Fibroblast of peridontal ligament (primary cell): Measurements from ENCODE around the gene KRT13.

Source experiments
- DNase-seq: peaks from one replicate; pipeline ENCODE4 v3.0.0-alpha.2; 2010; ENCODE audit errors: extremely low read depth

KRT13 gene

DNA sequence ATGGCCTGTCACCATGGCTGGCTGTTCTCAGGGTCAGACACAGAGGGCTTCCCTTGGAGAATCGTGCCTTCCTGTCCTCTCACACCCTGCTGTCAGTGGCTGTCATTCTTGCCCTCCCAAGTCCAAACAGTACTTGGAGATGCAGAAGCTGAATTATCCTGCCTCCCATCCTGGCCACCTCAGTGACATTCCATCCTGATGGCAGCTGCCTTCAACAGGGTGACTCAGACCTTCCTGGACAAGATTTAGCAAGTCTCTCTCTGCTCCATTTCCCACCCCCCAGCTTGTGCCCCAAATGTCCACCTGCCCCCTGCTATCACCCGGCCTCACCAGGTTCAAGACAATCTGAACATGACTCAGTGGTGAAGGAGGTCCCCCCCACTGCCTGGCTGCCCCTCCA, 10.9 kb downstream of the KRT13 start:
- peak; percentile 28 for DNase-seq

DNA sequence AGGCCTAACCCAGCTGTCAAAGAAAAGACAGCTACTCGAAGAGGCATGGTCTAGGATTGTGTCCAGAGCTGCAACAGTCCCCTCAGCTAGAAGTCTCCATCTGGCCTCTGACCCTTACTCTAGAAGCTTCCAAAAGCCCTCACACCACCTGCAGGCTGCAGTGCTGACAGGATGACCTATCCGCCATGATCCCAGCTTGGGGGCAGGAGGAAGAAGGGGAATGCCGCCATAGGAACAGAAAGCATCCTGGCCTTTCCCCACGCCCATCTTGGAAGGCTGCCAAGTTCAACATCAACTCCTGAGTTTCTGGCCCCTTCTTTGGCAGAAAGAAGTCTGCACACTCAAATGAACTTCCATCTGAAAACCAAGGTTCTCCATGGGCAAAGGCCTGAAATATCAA, 12.6 kb downstream of the KRT13 start:
- peak; percentile 27 for DNase-seq

DNA sequence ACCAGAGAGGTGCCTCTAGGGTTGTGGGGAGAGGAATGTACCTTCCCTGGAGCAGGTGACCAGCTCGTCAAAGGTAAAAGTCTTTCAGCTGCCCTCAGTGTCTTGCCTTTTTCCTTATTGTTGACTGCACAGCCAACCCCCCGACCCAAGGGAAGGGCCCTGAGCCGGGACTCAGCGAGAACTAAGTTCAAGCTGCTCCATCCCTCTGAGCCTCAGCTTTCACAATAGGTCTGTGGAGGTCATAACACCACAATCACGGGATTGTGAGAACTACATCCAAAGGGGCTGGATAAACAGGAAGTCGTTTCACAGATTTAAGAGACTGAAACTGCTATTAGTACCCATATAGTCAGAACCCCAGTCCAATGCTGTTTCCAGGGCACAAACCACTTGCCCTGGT, 13.1 kb downstream of the KRT13 start:
- DNase-seq = peak; percentile 46

GRCh38 chr17:41491476-41491875, 13.9 kb downstream of the KRT13 start:
- no peak for DNase-seq

DNA sequence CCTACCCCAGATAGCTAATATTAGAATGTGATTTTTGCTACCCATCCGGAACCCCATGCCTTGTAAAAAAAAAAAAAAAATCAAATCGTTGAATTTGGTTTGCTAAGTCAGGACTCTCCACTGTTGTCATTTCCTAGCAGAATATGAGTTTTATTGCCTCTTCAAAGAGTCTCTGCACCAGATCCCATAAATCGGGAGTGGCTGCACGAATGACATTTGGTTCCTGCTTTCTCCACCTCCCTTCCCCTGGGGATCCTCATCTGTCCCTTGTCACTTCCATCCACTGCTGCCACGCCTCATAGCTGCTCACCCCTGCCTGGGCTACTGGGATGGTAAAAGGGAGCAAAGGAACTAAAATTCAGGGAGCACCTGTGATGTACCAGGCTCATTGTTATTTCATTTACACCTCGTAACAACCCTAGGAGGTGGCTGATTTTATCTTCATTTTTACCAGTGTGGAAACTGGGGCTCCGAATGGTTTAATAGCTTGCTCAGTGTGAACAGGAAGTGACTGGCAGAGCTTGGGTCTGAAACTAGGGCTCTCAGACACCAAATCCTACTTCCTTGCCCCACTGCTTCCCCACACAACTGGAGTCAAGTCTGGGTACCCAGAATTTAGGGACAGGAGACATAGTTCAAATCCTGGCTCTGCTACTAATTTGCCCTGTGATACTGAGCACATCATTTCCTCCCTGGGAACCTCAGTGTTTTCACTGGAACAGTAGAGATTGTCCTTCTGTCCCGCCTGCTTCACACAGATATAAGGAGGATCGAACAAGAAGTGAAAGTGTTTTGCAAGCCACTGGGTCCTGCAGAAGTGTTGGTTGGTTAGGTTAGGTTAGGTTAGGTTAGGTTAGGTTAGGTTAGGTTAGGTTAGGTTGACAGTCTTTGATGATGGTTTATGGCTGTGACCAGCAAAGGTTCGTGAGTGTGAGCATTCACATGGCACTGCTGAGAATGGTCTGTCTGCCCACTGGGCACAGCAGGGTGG, 15.1 kb downstream of the KRT13 start:
- no peak for DNase-seq

DNA sequence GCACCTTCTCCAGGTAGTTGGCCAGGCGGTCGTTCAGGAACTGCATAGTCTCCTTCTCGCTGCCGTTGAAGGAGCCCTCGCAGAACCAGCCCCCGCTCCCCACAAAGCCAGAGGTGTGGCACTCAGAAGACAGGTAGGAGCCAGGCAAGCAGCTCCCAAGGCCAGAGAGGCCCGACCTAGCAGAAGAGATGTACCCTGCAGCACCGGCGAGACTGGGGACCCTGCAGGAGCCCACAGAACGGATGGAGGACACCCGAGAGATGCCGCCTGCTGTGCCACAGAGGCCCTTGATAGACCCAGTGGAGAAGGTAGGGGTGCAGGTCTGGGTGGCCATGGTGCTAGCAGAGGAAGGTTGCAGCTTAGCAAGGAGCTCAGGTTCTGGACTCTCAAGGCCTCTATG, 15.9 kb downstream of the KRT13 start, which contains the start of gene KRT36:
Gene KRT36 (minus strand): TSS at position 380 of the 400 bp plus-strand sequence. CDS start 46 bp downstream, at position 334.
- DNase-seq = no peak

- DNase-seq = no peak
These were observed 18.4 kb downstream of the KRT13 start for GRCh38 chr17:41486809-41487530.

GRCh38 chr17:41486316-41486715, 19.1 kb downstream of the KRT13 start:
- DNase-seq = no peak

- DNase-seq = no peak
These were observed 20.2 kb downstream of the KRT13 start for GRCh38 chr17:41484920-41485904.

GRCh38 chr17:41483991-41484826, 21.2 kb downstream of the KRT13 start:
- DNase-seq = no peak

GRCh38 chr17:41483531-41483930, 21.9 kb downstream of the KRT13 start:
- DNase-seq = no peak

DNA sequence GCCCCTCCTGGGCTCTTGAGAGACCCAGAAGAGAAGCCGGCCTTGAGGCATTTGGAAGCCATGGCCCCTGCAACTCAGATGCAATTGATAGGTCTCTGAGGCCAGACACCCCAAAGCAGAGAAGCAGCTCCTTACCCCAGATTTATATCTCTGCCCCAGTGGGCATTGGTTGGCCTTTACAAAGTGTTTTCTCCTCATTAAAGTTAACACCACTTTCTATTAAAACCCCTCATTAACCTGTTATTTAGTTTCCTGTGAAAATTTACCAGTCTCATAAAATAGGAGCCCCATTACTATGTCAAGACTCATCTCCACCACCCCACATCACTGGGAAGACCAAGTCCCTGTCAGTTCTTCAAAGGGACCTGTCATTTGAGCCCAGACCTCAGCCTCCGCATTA, 24.4 kb downstream of the KRT13 start, which contains the start of gene KRT35:
Gene KRT35 (minus strand): TSS at position 116 of the 400 bp plus-strand sequence. CDS start 54 bp downstream, at position 62.
- DNase-seq = no peak

GRCh38 chr17:41480581-41480980, 24.8 kb downstream of the KRT13 start:
- DNase-seq = no peak

DNA sequence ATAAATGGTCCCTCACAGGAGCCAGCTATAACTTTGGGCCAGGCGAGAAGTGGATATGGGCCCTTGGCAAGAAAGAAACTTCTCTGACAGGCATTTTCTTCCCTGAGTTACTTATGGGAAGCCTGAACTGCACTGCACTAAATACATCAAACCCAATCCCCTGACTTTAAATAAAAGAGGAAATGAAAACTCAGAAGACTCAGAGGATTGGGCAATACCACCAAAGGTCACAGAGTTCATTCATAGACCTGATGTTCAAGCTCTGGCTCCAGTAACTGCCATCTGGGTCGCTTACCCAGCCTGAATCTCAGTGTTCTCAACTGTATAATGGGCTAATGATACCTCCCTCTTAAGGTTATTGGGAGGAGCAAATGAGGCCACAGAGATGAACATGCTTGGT, 25.3 kb downstream of the KRT13 start:
- DNase-seq = no peak

- no peak for DNase-seq
These were observed 27.2 kb downstream of the KRT13 start for GRCh38 chr17:41478237-41478636.

DNA sequence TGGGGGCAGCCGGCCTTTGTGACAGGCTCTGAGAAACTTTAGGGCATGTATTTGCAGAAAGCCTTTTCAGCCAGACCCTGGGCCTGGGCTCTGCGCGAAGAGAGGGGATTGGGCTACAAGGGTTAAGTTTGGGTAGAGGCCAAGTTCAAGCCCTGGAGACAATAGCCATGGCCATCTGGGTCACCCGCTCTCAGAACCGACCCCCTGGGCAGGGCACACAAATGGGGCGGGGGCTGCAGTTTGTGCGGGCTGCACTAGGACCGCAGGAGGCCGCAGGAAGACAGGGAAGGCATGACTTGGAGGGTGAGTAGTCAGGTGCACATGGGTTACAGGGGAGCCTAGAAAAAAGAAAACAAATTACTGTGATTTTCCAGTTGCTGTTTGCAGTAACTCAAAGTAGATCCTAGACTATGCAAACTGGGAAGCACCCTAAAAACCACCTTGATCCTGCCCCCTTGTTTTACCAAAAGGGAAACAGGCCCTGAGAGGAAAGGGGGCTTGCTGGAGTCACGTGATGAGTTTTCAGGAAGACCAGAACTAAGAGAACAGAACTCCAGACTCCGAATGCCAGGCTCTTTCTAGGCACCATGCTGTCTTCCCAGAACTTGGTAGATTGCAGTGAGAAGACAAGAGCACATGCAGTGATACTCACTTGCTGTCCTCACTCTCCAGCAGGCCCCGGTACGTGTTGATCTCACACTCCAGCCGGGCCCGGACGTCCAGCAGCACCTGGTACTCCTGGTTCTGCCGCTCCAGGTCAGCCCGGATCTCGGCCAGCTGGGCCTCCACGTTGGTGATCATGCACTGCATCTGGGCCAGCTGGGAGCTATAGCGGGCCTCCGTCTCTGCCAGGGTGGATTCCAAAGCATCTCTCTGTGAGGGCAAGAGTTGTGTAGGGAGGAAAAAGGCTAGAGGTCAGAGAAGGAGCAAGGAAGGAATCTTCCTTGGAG, 28.3 kb downstream of the KRT13 start:
- DNase-seq = no peak

- DNase-seq = no peak
These were observed 30.0 kb downstream of the KRT13 start for GRCh38 chr17:41475421-41475820.

GRCh38 chr17:41474863-41475262, 30.5 kb downstream of the KRT13 start:
- no peak for DNase-seq

DNA sequence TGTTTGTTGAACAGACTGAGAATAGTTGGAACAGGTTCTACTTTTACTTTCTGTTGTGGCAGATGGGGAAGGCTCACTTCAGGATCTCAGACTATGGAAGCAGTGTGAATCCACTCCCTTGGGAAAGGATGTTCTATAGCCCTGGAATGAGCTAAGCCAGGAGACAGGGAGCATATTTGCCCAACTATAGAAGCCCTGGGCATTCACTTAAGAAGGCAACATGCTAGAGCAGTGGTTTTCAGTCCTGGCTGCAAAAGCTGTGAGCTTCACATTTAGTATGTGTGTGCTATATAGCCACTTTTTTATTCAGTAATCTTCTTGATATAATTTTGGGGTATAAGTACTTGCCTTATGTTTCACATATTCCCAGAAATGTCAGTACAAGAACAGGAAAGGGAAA, 37.1 kb downstream of the KRT13 start:
- no peak for DNase-seq
